HAP-1 (cell line): Measurements from ENCODE around the gene RNF31.

Experiments used
- DNase-seq, 2 experiments: peaks; one replicate each; pipeline ENCODE4 v3.0.0-alpha.2; 2016 to 2020; ENCODE audit warnings: low spot score in 2 of 2
- H3K27me3 ChIP-seq: fragments of 250-450 bp; sonication (Bioruptor Pico); 2 replicates; pipeline ENCODE4 v1.5.1; 2020; ENCODE audit warnings: low read depth, mild to moderate bottlenecking, moderate library complexity
- H3K36me3 ChIP-seq: fragments of 250-450 bp; sonication (Bioruptor Pico); replicated peaks from 2 replicates; pipeline ENCODE4 v1.5.1; 2020; ENCODE audit warnings: mild to moderate bottlenecking
- H3K4me1 ChIP-seq: fragments of 250-450 bp; sonication (Bioruptor Pico); 2 replicates; pipeline ENCODE4 v1.5.1; 2020; ENCODE audit warnings: mild to moderate bottlenecking
- H3K4me3 ChIP-seq: fragments of 250-450 bp; sonication (Bioruptor Pico); 2 replicates; pipeline ENCODE4 v1.5.1; 2020; ENCODE audit warnings: mild to moderate bottlenecking, moderate library complexity
- H3K9me3 ChIP-seq: fragments of 250-450 bp; sonication (Bioruptor Pico); 2 replicates; pipeline ENCODE4 v1.5.1; 2020; ENCODE audit warnings: mild to moderate bottlenecking, moderate library complexity
- in situ Hi-C: fragments of 300-500 bp; cut with MboI; formaldehyde crosslinking; loops from 3 replicates; pipeline ENCODE4 v1.14.3; 2020; ENCODE audit warnings: low sequenced_read_pairs, inconsistent platforms, mixed read lengths

RNF31 gene

GRCh38 chr14:24207625-24208024 is 60.3 kb downstream of the RNF31 start:
- in situ Hi-C loops = no loop called here
- Histone ChIP-seq H3K9me3 (no peaks in the 10 kb centered on the region), H3K4me3 (no peak overlapping the region), H3K36me3 (peaks cover 50% of the 10 kb centered on the region), H3K4me1 (peaks cover 5% of the 10 kb centered on the region; the same call in 1 of the 2 replicates), H3K27me3 (no peaks in the 10 kb centered on the region)
- no peak for DNase-seq
